RWPE2 (cell line): ENCODE results near the gene ABCG2.

ENCODE experiments used
- ATAC-seq: fragments of 200-7000 bp; cut with Tn5 transposase; 3 replicates; pipeline ENCODE4 v1.9.1; 2021; ENCODE audit warnings: low read depth
- DNase-seq: peaks from one replicate; pipeline ENCODE4 v3.0.0-alpha.2; 2020; ENCODE audit warnings: low spot score
- H3K27ac ChIP-seq: fragments of 450-650 bp; 2 replicates; pipeline ENCODE4 v1.5.1; 2017; ENCODE audit warnings: mild to moderate bottlenecking; ENCODE audit not compliant: poor library complexity, severe bottlenecking
- H3K27me3 ChIP-seq: fragments of 250-450 bp; sonication (Bioruptor Pico); 2 replicates; pipeline ENCODE4 v1.5.1; 2021; ENCODE audit warnings: mild to moderate bottlenecking, moderate library complexity; ENCODE audit not compliant: insufficient read depth, poor library complexity, severe bottlenecking
- H3K36me3 ChIP-seq: fragments of 250-450 bp; sonication (Bioruptor Pico); 2 replicates; pipeline ENCODE4 v1.5.1; 2020; ENCODE audit warnings: low read depth, mild to moderate bottlenecking, moderate library complexity
- H3K4me1 ChIP-seq: fragments of 250-450 bp; sonication (Bioruptor Pico); 2 replicates; pipeline ENCODE4 v1.5.1; 2021; ENCODE audit warnings: mild to moderate bottlenecking, moderate library complexity; ENCODE audit not compliant: insufficient read depth, poor library complexity, severe bottlenecking
- H3K4me3 ChIP-seq: fragments of 250-450 bp; sonication (Bioruptor Pico); 2 replicates; pipeline ENCODE4 v1.5.1; 2021; ENCODE audit warnings: mild to moderate bottlenecking, moderate library complexity; ENCODE audit not compliant: severe bottlenecking
- H3K9me3 ChIP-seq: fragments of 250-450 bp; sonication (Bioruptor Pico); 2 replicates; pipeline ENCODE4 v1.5.1; 2021; ENCODE audit warnings: mild to moderate bottlenecking, moderate library complexity; ENCODE audit not compliant: severe bottlenecking
- CTCF ChIP-seq: fragments of 450-650 bp; IDR thresholded peaks from one replicate; pipeline ENCODE4 v1.5.1; 2017; ENCODE audit warnings: mild to moderate bottlenecking, moderate library complexity; ENCODE audit not compliant: poor library complexity, severe bottlenecking

Gene ABCG2

GRCh38 chr4:88075336-88075735 lies 83.1 kb downstream of the ABCG2 start:
- Histone ChIP-seq H3K4me3 (no peak overlapping the region), H3K9me3 (no peaks in the 10 kb centered on the region), H3K27me3 (no peaks in the 10 kb centered on the region), H3K4me1 (no peaks in the 10 kb centered on the region), H3K36me3 (peaks cover 48% of the 10 kb centered on the region), H3K27ac (no peak overlapping the region)
- ATAC-seq (no peak), DNase-seq (no peak)
- no peak for TF ChIP-seq CTCF

- Histone ChIP-seq H3K27me3 (no peaks in the 10 kb centered on the region), H3K4me3 (no peak overlapping the region), H3K36me3 (peaks cover 69% of the 10 kb centered on the region), H3K4me1 (no peaks in the 10 kb centered on the region), H3K9me3 (no peaks in the 10 kb centered on the region), H3K27ac (no peak overlapping the region)
- DNase-seq (no peak), ATAC-seq (no peak)
- TF ChIP-seq CTCF, result no peak
Observed at GRCh38 chr4:88070031-88070430, 88.4 kb downstream of the ABCG2 start.

GRCh38 chr4:88064410-88064809 lies 94.0 kb downstream of the ABCG2 start:
- Histone ChIP-seq H3K4me3 (no peak overlapping the region), H3K4me1 (no peaks in the 10 kb centered on the region), H3K36me3 (peaks cover 63% of the 10 kb centered on the region), H3K9me3 (no peaks in the 10 kb centered on the region), H3K27me3 (no peaks in the 10 kb centered on the region), H3K27ac (no peak overlapping the region)
- DNase-seq (no peak), ATAC-seq (no peak)
- TF ChIP-seq CTCF, result no peak

DNA sequence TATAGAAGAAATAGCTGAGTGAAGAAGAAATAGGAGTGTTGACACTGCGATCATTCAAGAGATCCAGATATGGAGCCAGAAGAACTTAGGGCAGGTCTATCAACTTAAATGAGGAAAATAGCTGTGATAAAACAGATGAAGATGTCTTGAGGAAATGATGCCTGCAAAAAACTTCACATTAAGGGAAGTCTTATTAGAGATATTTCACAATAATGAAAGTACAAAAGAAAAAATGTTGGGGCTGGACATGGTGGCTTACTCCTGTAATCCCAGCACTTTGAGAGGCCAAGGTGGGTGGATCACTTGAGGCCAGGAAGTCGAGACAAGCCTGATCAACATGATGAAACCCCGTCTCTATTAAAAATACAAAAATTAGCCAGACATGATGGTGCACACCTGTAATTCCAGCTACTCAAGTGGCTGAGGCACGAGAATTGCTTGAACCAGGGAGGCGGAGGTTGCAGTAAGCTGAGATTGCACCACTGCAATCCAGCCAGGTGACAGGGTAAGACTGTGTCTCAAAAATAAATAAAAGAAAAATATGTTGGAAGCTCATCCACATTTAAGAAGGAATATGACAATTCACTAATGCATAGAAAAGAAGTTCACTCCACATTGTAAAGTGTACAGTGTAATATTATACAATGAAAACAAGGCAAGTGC lies 94.7 kb downstream of the ABCG2 start:
- Histone ChIP-seq H3K27ac (no peak overlapping the region), H3K36me3 (peaks cover 58% of the 10 kb centered on the region), H3K4me1 (no peaks in the 10 kb centered on the region), H3K9me3 (no peaks in the 10 kb centered on the region), H3K27me3 (no peaks in the 10 kb centered on the region), H3K4me3 (no peak overlapping the region)
- no peak for TF ChIP-seq CTCF
- ATAC-seq (no peak), DNase-seq (no peak)

DNA sequence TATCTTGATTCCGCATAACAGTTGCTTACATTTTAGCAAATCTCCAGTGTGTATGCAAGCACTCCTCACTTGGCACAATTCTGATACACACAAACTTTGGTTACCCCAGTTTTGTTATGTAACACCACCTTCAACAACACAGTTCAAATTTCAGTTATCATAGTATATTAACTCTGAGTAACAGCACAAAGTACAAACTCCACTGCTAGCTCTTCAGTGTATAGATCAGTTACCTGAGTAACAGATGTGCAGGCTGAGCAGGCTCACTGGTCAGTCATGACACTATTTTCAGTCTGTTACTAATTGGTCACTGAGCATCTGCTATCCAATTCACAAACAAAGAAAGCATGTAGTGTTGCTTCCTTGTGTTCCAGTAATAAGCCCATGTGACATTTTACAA lies 95.6 kb downstream of the ABCG2 start:
- TF ChIP-seq CTCF, result no peak
- ATAC-seq, result no peak
- H3K4me3 ChIP-seq, result no peak overlapping the region
- H3K36me3 ChIP-seq, result peaks cover 57% of the 10 kb centered on the region
- no peaks in the 10 kb centered on the region for H3K27me3 ChIP-seq
- DNase-seq, result no peak
- H3K4me1 ChIP-seq, result no peaks in the 10 kb centered on the region
- H3K9me3 ChIP-seq, result no peaks in the 10 kb centered on the region
- H3K27ac ChIP-seq, result no peak overlapping the region
